Measurements from ENCODE around the gene KRT9.

- TF ChIP-seq CTCF (IDR thresholded peaks at IDR 0.05): no peak
- no peak for TF ChIP-seq POLR2A (IDR thresholded peaks at IDR 0.05)
These were observed 34.9 kb downstream of the KRT9 start for GRCh38 chr17:41536741-41537613.

Measured in prostate gland (tissue), 2 donors.